GM19240 (cell line): Measurements from ENCODE around the gene CHML.
A peak's percentile ranks its signal among the peaks of the same experiment; 100 is the strongest.
"Not testable (repeated sequence)": the region's sequence is repeated elsewhere in the genome, so short reads cannot be mapped to it uniquely, and the experiment has no call there.

Source experiments
- DNase-seq: peaks from one replicate; pipeline ENCODE4 v3.0.0; 2011; ENCODE audit warnings: low spot score; ENCODE audit not compliant: insufficient read length

The CHML gene

GRCh38 chr1:241640149-241640866 is at the start of gene CHML, which contains the start of gene OPN3:
CHML (minus strand) TSS chr1:241640369; CDS start chr1:241635766, 4,603 bp downstream.
OPN3 (minus strand) TSS chr1:241640369; CDS start chr1:241640254, 115 bp downstream.
- peak; percentile 71 for DNase-seq

- DNase-seq: no peak
Measured at GRCh38 chr1:241688940-241689368, 48.8 kb upstream of the CHML start.

- DNase-seq: no peak
Measured at GRCh38 chr1:241684108-241684507, 43.9 kb upstream of the CHML start.

DNA sequence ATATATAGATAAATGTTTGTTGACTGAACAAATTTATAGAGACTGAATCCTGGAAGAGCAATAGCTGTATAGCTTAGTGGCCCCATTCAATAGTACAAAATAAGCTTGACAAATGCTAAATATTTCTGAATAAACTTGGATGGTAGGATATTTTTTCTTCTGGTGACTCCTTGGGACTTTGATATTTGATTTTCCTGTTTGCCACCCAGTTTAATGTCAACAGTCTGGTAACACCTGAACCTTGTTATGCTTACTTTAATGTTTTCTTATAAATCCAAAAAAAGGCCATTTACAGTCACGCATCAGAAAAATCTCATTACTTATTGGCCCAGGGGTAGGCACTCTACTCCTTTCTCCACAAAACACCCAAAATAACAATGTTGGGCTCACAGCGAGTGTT is 42.8 kb upstream of the CHML start:
- DNase-seq: no peak

GRCh38 chr1:241681861-241682448 is 41.8 kb upstream of the CHML start:
- not testable (repeated sequence) for DNase-seq

DNA sequence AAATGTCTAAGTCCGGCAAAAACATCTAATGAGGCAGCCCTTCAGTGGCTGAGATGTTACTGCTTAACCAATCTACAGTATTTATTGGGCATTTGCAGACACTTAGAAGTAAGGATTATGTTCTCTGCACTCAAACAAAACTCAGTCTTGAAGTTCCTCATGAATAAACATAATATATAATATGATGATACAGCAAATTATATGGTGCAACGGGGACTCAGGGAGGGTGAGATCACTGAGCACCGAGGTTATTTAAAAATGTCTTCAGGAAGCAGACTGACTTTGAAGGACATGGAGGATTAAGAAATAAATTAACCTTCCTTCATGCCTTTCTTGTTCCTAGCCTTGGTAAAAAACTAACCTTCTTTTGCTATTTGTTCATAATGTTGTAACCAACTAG is 39.8 kb upstream of the CHML start:
- no peak for DNase-seq

DNA sequence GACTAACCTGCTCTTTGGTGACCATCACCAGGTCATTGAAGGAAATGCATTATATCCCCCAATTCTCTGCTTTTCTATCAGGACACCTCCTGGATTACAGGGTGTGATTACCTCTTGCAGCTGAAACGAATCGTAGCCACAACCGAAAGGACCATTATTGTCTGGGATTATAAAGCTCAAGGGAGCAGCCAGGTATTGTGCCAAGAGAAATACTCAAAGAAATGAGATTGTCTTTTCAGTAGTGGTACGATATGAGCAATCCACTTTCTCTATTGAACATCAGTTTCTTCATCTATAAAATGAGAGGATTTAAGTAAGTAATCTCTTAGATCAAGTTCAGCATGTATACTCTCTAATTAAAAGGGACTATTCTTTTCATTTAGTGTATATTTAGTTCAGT is 39.2 kb upstream of the CHML start:
- no peak for DNase-seq

- DNase-seq: no peak
Measured at GRCh38 chr1:241678536-241678935, 38.4 kb upstream of the CHML start.

GRCh38 chr1:241677201-241677600 is 37.0 kb upstream of the CHML start:
- DNase-seq: peak; percentile 33

DNA sequence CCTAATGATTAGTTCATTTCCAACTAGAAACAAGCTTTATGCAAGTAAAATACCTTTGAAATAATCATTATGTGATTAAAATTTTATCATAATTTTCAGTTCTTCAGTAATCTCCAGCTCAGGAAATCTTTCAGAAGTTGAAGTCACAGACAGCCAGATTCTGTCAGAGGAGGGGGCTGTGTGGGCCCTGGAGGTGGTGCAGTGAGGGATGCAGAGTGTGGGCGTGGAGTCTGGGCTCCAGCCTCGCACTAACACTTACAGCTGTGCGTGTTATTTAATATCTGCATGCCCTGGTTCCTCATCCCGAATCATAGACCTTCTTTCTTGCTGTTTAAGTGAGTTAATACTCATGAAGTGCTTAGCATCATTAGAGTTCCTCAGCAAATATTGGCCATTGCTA is 35.8 kb upstream of the CHML start:
- DNase-seq: no peak

DNA sequence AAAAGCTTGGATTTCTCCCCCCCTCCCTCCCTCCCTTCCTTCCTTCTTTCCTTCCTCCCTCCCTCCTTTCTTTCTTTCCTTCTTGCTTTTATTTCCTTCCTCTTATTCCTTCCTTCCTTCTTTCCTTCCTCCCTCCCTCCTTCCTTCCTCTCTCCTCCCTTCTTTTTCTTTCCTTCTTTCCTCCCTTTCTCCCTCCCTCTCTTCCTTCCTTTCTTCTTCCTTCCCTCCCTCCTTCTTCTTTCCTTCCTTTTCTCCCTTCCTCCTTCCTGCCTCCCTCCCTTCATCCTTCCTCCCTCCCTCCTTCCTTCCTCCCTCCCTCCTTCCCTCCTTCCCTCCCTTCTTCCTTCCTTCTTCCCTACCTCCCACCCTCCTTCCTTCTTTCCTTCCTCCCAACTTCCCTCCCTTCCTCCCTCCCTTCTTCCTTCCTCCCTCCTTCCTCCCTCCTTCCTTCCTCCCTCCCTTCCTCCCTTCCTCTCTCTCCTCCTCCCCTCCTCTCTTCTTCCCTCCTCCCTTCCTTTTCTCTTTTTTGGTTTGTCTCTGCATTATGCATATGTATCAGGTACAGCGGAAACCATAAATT is 34.7 kb upstream of the CHML start:
- no peak for DNase-seq

GRCh38 chr1:241672301-241672700 is 32.1 kb upstream of the CHML start:
- DNase-seq: no peak

DNA sequence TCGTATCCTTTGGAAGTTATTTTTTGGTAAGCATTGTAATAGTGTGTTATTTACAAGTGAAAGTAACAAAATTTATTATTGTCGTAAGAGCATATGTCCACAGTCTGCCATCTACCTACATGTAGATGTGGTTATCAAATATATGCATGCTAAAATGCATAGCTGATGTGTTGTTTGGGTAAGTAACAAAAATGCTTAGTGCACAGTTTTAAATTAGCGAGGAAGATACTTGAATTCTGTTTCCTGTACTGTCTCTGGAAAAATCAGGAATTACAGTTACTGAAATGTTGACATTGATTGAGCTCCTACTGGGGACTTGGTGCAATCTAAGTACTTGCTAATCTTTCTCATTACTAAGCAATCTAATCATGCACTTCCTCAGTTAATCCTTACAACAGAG is 26.2 kb upstream of the CHML start:
- DNase-seq: no peak

GRCh38 chr1:241660424-241660972 is 20.3 kb upstream of the CHML start:
- DNase-seq: no peak

- not testable (repeated sequence) for DNase-seq
Measured at GRCh38 chr1:241659016-241659415, 18.8 kb upstream of the CHML start.

- DNase-seq: no peak
Measured at GRCh38 chr1:241658081-241658793, 18.1 kb upstream of the CHML start.

DNA sequence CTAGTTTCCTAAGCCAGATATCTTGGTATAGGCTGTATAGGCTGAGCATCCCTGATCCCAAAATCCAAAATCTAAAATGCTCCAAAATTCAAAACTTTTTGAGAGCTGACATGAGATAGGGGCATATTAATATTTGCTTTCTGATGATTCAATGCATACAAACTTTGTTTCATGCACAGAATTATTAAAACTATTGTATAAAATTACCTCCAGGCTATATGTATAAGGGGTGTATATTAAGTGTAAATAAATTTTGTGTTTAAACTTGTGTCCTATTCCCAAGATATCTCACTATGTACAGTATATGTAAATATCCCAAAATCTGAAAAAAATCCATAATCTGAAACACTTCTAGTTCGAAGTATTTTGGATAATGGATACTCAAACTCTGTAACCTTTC is 14.5 kb upstream of the CHML start:
- DNase-seq: no peak

GRCh38 chr1:241654019-241654418 is 13.8 kb upstream of the CHML start:
- DNase-seq: no peak

DNA sequence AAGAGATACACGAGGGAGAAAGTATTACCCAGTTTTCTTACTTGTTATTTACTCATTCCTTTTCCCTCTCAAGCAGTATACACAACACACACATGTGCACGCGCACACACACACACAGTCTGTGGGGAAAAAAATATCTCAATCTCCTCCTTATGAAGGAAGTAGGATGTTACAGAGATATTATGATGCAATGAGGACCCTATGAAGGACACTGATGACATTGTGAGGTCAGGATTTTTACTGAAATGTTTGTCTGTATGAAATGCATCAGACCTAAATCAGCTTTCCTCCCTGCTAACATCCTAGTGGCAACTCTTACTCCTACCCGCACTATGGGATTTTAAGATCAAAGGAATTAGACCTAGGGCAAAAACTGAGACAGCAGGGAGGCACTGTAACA is 11.8 kb upstream of the CHML start, which contains the start of gene WDR64:
Gene WDR64, plus strand, starts transcription at position 270 of the 400 bp plus-strand sequence. CDS start 204 bp downstream, outside the sequence.
- DNase-seq: no peak

DNA sequence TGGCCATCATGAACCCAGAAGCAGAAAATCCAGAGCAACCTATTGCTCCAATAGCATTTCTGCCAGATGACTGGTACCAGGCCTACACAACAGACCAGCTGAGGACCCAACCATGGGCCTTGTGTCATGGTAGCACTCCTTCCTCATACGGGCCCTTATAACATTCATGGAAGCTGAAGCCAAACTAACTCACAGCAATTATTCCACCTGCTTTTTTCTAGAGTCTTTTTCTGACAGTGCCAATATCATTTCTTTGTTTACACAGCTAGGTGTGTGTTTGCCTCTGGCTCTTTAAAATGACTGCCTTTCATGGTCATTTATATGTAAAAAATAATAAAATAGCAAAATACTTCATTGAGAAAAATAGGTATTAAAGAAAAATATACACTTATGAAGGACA is 8.0 kb upstream of the CHML start:
- no peak for DNase-seq

DNA sequence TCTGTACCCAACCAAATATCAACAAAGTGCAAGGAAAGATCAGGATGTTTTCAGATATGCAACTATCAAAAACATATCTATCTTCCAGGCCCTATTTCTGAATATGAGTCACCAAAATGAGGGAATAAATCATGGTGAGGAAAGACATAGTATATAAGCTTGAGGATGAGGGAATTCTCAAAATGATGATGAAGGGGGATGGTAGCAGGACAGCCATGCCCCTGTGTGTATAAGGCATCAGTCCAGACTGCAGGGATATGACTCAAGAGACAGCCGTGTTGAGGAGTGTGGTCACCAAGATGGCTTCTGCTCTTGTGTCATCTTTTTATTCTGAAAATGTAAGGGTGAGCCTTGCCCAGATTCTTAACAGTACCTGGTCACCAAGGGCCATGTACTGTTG is 7.5 kb upstream of the CHML start:
- no peak for DNase-seq

DNA sequence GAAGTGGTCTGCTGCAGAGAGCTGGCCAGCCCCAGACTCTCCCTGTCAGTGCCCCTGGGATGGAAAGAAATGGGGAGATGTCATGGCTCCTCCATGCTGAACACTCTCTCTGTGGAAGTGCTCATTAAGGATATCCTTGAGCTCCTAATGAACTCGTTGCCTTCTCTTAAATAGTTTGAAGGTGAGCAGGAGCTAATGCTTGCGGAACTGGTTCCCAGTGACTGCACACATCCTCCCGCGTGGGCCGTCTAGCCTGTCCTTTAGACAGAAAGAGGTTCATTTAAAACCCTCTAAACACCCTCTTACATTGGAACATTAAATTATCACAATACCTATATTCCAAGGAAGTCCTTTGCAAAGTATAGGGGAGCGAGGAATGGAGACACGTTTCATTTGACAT is 6.0 kb upstream of the CHML start:
- no peak for DNase-seq
